HUDEP-2 (cell line): ENCODE data around the gene TRIM62.

Experiments used
- DNase-seq, 76 experiments: peaks; one replicate each; lab custom pipeline; 2025; ENCODE audit not compliant: unreplicated experiment in 76 of 76; lab: John Stamatoyannopoulos, UW

TRIM62 gene

GRCh38 chr1:33181921-33182341 lies at the start of gene TRIM62:
TSS of gene TRIM62 (minus strand) at chr1:33182043. CDS start at chr1:33181432, 611 bp downstream.
- peak in 67 of 76 experiments; percentile 9 to 74 (median 51) for DNase-seq

- no peak for DNase-seq
Observed at GRCh38 chr1:33231166-33231565, 49.3 kb upstream of the TRIM62 start.

GRCh38 chr1:33228935-33229487 lies 47.2 kb upstream of the TRIM62 start:
- no peak for DNase-seq

- DNase-seq: no peak
Observed at GRCh38 chr1:33225586-33225985, 43.7 kb upstream of the TRIM62 start.

- DNase-seq: no peak
Observed at GRCh38 chr1:33224166-33224707, 42.4 kb upstream of the TRIM62 start.

- DNase-seq: no peak
Observed at GRCh38 chr1:33222381-33222780, 40.5 kb upstream of the TRIM62 start.

- DNase-seq: no peak
Observed at GRCh38 chr1:33221385-33221758, 39.5 kb upstream of the TRIM62 start.

- no peak for DNase-seq
Observed at GRCh38 chr1:33220676-33221384, 39.0 kb upstream of the TRIM62 start.

- DNase-seq: no peak
Observed at GRCh38 chr1:33219886-33220661, 38.2 kb upstream of the TRIM62 start.

- no peak for DNase-seq
Observed at GRCh38 chr1:33211972-33212371, 30.1 kb upstream of the TRIM62 start.

GRCh38 chr1:33206340-33206739 lies 24.5 kb upstream of the TRIM62 start:
- DNase-seq: no peak

GRCh38 chr1:33195556-33195955 lies 13.7 kb upstream of the TRIM62 start:
- no peak for DNase-seq

- no peak for DNase-seq
Observed at GRCh38 chr1:33191731-33192275, 10.0 kb upstream of the TRIM62 start.

GRCh38 chr1:33190701-33191100 lies 8.9 kb upstream of the TRIM62 start:
- DNase-seq: no peak

GRCh38 chr1:33188572-33189275 lies 6.9 kb upstream of the TRIM62 start:
- no peak for DNase-seq

GRCh38 chr1:33186936-33187335 lies 5.1 kb upstream of the TRIM62 start:
- no peak for DNase-seq

- DNase-seq: no peak
Observed at GRCh38 chr1:33185541-33185940, 3.7 kb upstream of the TRIM62 start.

GRCh38 chr1:33183306-33183705 lies 1.5 kb upstream of the TRIM62 start:
- no peak for DNase-seq

GRCh38 chr1:33182896-33183295 lies 1.1 kb upstream of the TRIM62 start:
- no peak for DNase-seq

GRCh38 chr1:33182401-33182841 lies 578 bp upstream of the TRIM62 start:
- DNase-seq: no peak
